GM12873 (cell line): ENCODE data around the gene FXYD5.
A peak's percentile ranks its signal among the peaks of the same experiment; 100 is the strongest.

Experiments used
- TF ChIP-seq, protein P1 (sequence below): IDR thresholded peaks from 2 replicates; pipeline ENCODE4 v1.5.1; 2012; ENCODE audit warnings: low read depth, mild to moderate bottlenecking, moderate library complexity, low read length, control low read depth; ENCODE audit not compliant: insufficient read depth; ENCODE audit errors: missing control alignments

FXYD5 gene

DNA sequence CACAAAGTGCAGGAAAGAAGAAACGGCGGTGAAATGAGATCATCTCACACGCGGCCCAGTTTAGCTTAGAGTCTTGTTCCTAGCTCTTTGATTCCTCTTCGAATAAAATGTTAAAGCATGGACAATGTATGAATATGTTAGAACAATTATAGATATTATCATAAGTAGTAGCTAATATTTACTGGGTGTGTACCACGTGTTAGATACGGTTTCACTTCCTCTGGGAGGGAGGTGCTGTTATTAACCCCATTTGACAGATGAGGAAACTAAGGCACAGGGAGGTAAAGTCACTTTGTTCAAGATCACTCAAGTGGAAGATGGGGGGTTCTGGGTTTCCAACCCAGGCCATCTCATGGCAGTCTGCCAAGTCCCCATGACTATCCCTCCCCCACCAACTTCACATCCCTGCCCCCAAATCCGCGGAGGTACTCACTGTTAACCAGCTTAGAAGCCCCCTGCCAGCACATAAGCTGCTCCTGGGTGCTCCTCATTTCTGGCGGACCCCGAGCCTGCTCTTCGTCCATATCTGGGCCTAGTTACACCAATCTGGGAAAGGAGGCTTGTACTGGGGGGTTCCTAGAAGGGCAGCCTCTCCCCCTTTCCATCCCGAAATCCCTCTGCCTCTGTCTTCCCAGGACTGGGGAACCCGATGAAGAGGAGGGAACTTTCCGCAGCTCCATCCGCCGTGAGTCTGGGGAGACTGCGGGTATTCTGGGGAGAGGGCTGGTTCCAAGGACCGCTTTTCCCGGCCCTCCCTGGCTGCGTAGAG is 12.5 kb upstream of the FXYD5 start:
- TF ChIP-seq, protein P1, sequence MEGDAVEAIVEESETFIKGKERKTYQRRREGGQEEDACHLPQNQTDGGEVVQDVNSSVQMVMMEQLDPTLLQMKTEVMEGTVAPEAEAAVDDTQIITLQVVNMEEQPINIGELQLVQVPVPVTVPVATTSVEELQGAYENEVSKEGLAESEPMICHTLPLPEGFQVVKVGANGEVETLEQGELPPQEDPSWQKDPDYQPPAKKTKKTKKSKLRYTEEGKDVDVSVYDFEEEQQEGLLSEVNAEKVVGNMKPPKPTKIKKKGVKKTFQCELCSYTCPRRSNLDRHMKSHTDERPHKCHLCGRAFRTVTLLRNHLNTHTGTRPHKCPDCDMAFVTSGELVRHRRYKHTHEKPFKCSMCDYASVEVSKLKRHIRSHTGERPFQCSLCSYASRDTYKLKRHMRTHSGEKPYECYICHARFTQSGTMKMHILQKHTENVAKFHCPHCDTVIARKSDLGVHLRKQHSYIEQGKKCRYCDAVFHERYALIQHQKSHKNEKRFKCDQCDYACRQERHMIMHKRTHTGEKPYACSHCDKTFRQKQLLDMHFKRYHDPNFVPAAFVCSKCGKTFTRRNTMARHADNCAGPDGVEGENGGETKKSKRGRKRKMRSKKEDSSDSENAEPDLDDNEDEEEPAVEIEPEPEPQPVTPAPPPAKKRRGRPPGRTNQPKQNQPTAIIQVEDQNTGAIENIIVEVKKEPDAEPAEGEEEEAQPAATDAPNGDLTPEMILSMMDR: no peak

DNA sequence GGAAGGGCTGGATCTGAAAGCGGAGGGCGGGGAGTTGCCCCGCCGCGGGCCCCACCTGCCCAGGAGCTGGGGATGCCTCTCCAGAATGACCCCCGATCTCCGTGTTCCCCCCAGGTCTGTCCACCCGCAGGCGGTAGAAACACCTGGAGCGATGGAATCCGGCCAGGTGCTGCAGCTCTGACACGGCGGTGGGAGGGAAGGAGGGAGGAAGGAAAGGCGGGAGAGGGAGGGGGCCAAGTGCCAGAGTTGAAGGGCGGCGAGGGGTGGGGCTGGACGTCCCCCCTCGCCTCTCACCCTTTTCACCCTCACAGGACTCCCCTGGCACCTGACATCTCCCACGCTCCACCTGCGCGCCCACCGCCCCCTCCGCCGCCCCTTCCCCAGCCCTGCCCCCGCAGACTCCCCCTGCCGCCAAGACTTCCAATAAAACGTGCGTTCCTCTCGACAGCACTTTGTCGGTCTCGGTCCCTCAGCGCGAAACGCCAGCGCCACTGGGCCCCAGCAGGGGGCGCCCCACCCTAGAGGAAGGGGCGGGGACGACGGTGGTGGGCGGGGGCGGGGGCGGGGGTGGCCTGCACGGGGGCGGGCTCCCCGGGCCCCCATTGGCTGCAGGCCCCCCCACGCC is 11.8 kb upstream of the FXYD5 start:
- TF ChIP-seq, protein P1: peak; percentile 60

GRCh38 chr19:35143231-35143715 is 11.3 kb upstream of the FXYD5 start, which contains the start of gene FXYD7:
TSS of gene FXYD7 (plus strand) at chr19:35143255. CDS start at chr19:35143334, 79 bp downstream.
- TF ChIP-seq, protein P1: no peak

DNA sequence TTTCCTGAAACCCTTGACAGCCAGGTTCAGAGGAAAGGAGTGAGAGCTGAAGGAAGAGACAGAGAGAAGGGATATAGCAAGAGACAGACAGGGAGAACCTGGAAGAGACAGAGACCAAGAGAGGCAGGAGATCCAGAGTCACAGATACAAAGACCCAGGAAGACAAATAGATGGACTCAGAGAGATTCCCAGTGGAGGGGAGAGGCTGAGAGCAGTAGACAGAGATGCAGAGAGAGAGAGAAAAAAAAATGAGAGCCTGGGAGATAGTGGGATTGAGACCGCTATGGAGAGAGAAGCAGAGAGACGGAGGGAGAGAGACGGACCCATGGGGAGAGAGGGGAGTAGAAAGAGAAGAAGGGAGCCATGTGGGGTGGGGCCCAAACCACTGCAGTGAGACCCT is 10.7 kb upstream of the FXYD5 start:
- TF ChIP-seq, protein P1: no peak

DNA sequence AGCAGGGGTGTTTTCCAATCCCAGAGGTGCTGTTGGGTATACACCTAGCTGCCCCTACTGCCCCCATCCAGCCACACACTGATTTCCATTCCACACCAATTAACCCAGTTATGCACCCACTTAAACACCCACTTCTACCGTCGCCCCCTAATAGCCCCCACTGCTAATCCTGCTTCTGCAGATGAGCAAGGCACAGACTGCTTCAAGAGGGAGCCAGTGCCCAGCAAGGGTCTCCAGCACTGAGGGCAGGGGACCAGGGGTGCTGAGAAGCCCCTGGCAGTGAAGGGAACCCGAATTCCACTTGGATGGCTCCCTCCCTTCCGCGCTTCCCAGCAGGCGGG is 10.3 kb upstream of the FXYD5 start:
- TF ChIP-seq, protein P1: no peak

DNA sequence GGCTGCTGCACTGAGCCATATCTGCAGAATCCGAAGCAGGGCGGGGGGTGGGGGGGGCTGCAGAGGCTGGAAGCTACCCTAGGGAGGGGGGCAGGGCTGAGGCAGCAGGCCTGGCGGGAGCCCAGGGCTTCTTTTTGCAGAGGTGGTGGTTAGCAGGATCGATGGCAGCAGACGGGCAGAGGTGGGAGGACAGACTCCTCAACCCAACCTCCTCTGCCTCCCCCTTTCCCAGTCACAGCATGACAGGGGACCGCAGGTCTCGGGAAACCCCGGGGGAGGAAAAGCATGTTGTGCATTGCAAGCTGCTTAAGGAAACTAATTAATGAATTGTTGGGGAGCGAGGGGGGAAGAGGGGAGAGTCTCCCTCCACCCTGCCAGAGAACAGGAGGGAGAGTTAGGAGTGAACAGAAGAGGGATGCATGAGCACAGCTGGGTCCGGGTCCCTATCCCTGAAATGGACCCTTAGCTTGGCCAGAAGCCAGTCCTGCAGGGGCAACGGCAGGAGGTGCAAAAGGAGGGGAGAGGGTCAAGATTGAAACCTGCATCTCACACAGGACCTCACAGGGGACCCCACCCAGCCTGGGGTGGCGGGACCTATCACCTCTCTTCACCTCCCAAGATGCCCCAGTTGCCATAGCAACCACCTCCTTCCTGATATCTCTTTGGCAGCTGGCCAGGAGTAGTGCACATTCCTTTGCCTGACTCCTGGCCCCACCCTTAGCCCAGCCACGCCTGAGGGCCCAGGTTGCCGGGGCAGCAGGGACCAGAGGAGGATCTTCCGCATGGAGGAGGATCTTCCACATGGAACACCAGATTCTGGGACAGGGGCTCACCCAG is 9.7 kb upstream of the FXYD5 start:
- TF ChIP-seq, protein P1: no peak
